ENCODE measurements around the gene PRKN. TPM values are rescaled to one million over a fixed set of nuclear protein-coding genes. Genes with fewer than 3 reads are reported as not detected.

PRKN gene
- total and polyA plus RNA-seq, 9 of the 15 experiments (the other 6 are each of a cell fraction or from before 2014, with no cell fraction given) = 0.03 to 0.96 (median 0.15) TPM; not detected in 2

DNA sequence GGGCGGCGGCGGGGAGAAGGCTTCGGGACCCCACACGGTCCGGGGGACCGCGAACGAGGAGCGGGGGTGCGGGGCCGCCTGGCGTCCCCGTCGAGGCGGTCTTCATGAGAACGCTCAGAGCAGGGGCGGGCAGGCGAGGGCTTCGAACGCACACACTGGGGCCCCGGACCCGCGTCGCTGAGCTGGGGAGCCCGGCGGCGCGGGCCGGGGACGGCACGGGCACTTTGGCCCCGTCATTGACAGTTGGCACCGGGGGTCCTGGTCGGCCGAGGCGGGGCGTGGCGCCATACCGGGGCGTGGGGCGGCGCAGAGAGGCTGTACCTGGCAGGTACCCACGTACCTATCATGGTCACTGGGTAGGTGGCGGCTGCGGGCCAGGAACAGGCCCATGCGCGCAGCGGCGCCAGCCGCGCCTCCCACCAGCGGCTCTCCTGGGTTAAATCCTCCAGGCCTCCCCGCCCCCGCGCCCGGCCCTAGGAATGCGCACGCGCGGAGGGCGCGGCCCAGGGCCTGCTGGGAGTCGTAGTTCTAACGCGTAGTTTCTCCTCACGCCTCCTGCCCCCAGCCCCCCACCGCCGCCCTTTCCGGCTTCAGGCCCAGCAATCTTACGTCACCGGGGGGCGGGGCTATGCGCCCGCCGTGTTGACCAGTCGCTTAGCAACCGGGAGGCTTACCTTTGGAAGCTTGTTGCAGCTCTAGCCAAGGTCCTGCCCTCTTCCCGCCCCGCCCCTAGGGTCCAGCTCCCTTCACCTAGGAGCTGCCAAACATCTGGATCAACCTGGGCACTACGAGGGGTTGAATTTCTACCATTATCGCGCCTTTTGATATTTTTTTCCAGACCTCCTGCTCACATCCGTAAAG lies at the start of gene PRKN, which contains the start of gene PACRG (continued):
- TF ChIP-seq CHD4 (IDR thresholded peaks at IDR 0.05; ENCODE audit: insufficient read depth, insufficient replicate concordance, low read depth, low read length, poor library complexity, severe bottlenecking) (no peak), SAFB2 (IDR thresholded peaks at IDR 0.05; ENCODE audit: borderline replicate concordance, low read depth, low read length, severe bottlenecking) (no peak), ZNF232 (CRISPR knock-in tag; IDR thresholded peaks at IDR 0.05) (peak; percentile 54; the same call in 1 of the 2 replicates), ZBTB1 (CRISPR knock-in tag; IDR thresholded peaks at IDR 0.05; ENCODE audit: borderline replicate concordance, low read depth) (no peak), CREM (IDR thresholded peaks at IDR 0.05; ENCODE audit: low read depth) (peak; percentile 94), ZC3H11A (IDR thresholded peaks at IDR 0.05; ENCODE audit: low read depth, low read length) (no peak), CCNT2 (IDR thresholded peaks at IDR 0.05; ENCODE audit: borderline replicate concordance, extremely low read depth, insufficient read length, low read depth, low read length) (peak; percentile 88), PHF20 (IDR thresholded peaks at IDR 0.05; ENCODE audit: partially characterized antibody) (peak; percentile 81), RFX1 (IDR thresholded peaks at IDR 0.05) (peak; percentile 98), NR2C1 (IDR thresholded peaks at IDR 0.05) (no peak), NR2C1 (tag; IDR thresholded peaks at IDR 0.05) (peak; percentile 73), ZNF217 (CRISPR knock-in tag; IDR thresholded peaks at IDR 0.05) (no peak), ETV1 (tag; conservative IDR thresholded peaks at IDR 0.05; ENCODE audit: low read depth) (peak; percentile 84), POLR3G (IDR thresholded peaks at IDR 0.05; ENCODE audit: extremely low read depth, insufficient read length, insufficient replicate concordance) (no peak), BMI1 (IDR thresholded peaks at IDR 0.05; ENCODE audit: low read length) (peak; percentile 78), CHD2 (IDR thresholded peaks at IDR 0.05; ENCODE audit: low read depth, low read length) (peak; percentile 70), FOXJ3 (CRISPR knock-in tag; IDR thresholded peaks at IDR 0.05) (peak; percentile 99)
- TF ChIP-seq, protein P1, sequence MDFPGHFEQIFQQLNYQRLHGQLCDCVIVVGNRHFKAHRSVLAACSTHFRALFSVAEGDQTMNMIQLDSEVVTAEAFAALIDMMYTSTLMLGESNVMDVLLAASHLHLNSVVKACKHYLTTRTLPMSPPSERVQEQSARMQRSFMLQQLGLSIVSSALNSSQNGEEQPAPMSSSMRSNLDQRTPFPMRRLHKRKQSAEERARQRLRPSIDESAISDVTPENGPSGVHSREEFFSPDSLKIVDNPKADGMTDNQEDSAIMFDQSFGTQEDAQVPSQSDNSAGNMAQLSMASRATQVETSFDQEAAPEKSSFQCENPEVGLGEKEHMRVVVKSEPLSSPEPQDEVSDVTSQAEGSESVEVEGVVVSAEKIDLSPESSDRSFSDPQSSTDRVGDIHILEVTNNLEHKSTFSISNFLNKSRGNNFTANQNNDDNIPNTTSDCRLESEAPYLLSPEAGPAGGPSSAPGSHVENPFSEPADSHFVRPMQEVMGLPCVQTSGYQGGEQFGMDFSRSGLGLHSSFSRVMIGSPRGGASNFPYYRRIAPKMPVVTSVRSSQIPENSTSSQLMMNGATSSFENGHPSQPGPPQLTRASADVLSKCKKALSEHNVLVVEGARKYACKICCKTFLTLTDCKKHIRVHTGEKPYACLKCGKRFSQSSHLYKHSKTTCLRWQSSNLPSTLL (IDR thresholded peaks at IDR 0.05) = no peak
- TF ChIP-seq, protein P2, sequence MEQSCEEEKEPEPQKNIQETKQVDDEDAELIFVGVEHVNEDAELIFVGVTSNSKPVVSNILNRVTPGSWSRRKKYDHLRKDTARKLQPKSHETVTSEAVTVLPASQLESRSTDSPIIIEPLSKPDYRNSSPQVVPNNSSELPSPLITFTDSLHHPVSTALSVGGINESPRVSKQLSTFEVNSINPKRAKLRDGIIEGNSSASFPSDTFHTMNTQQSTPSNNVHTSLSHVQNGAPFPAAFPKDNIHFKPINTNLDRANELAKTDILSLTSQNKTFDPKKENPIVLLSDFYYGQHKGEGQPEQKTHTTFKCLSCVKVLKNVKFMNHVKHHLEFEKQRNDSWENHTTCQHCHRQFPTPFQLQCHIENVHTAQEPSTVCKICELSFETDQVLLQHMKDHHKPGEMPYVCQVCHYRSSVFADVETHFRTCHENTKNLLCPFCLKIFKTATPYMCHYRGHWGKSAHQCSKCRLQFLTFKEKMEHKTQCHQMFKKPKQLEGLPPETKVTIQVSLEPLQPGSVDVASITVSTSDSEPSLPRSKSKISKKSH (CRISPR knock-in tag; IDR thresholded peaks at IDR 0.05) = no peak
- TF ChIP-seq, protein P3, sequence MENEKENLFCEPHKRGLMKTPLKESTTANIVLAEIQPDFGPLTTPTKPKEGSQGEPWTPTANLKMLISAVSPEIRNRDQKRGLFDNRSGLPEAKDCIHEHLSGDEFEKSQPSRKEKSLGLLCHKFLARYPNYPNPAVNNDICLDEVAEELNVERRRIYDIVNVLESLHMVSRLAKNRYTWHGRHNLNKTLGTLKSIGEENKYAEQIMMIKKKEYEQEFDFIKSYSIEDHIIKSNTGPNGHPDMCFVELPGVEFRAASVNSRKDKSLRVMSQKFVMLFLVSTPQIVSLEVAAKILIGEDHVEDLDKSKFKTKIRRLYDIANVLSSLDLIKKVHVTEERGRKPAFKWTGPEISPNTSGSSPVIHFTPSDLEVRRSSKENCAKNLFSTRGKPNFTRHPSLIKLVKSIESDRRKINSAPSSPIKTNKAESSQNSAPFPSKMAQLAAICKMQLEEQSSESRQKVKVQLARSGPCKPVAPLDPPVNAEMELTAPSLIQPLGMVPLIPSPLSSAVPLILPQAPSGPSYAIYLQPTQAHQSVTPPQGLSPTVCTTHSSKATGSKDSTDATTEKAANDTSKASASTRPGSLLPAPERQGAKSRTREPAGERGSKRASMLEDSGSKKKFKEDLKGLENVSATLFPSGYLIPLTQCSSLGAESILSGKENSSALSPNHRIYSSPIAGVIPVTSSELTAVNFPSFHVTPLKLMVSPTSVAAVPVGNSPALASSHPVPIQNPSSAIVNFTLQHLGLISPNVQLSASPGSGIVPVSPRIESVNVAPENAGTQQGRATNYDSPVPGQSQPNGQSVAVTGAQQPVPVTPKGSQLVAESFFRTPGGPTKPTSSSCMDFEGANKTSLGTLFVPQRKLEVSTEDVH (IDR thresholded peaks at IDR 0.05; ENCODE audit: low read depth, partially characterized antibody) = no peak
- TF ChIP-seq, protein P4, sequence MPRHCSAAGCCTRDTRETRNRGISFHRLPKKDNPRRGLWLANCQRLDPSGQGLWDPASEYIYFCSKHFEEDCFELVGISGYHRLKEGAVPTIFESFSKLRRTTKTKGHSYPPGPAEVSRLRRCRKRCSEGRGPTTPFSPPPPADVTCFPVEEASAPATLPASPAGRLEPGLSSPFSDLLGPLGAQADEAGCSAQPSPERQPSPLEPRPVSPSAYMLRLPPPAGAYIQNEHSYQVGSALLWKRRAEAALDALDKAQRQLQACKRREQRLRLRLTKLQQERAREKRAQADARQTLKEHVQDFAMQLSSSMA (CRISPR knock-in tag; IDR thresholded peaks at IDR 0.05) = peak; percentile 76; the same call in 1 of the 2 replicates
